ENCODE measurements around the gene PDE9A. TPM values are rescaled to one million over a fixed set of nuclear protein-coding genes. Genes with fewer than 3 reads are reported as not detected.

The PDE9A gene
- total and polyA plus RNA-seq, 2 donors (not counting 3 experiments of a cell fraction or from before 2014, with no cell fraction given): 0.28 to 2.2 TPM

DNA sequence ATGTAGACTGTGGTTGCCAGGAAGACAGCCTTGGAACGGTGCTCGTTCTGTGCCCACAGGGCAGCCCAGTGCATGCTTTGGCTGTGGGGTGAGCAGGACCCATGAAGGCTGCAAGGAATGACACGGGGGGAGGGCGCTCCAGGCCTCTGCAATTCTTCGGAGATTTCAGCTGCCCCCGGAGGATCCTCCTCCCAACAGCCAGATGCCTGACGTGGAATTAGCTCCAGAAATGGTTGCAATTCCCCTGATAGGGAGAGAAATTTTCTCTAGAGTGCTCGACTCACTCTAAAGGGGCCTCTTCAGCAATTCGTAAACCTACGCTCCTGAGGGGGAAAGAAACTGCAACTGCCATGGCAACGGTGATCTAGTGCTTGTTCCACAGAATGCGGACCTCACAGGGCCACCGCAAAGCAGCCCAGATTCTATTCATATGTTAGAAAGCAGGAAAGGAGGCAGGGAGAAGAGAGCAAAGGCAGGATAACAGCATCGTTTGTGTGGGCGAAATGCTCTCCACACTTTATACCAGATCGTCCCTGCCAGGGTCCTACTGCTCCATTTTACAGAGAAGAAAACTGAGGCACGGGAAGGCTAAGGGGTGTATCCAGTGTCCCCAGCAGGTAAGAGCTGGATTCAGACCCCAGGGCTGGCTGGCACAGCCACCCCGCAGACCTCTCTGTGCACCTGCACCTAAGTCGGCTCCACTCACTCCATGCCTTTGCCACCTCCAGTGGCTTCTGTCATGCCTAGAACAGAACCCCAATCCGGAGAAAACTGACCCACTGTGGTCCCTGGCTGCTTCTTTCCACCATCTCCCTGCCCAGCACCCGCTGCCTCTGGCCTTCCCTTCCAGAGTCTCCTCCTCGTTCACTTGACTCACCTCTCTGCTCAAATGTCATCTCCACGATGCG lies 11.9 kb upstream of the PDE9A start:
- H3K27me3 ChIP-seq (ENCODE audit: control insufficient read depth in 2 of 2, insufficient read depth in 2 of 2, low read length in 2 of 2): peaks cover 5 to 8% of the 10 kb centered on the region in 2 experiments
- no peak overlapping the region for H3K27ac ChIP-seq (ENCODE audit: insufficient read depth, low read depth, low read length)
- no peaks in the 10 kb centered on the region for H3K36me3 ChIP-seq (ENCODE audit: control insufficient read depth in 2 of 2, extremely low read depth in 1 of 2, insufficient read depth in 2 of 2, low read length in 2 of 2)
- no peak for FAIRE-seq
- no peaks in the 10 kb centered on the region for H3K4me1 ChIP-seq (ENCODE audit: control insufficient read depth, extremely low read depth, insufficient read depth, low read length)
- no peaks in the 10 kb centered on the region for H3K9me1 ChIP-seq (replicated peaks; ENCODE audit: control insufficient read depth, extremely low read depth, insufficient read depth, low read length)
- H3K9ac ChIP-seq (replicated peaks; ENCODE audit: extremely low read depth, insufficient read depth, low read length): no peak overlapping the region
- DNase-seq (ENCODE audit: low read depth, low spot score): no peak
- POLR2A ChIA-PET: no interaction called here
- dilution Hi-C loops (cut with MboI; ENCODE audit: extremely low pct_ligation_motif_present, low sequenced_read_pairs) (no loop called here), intact Hi-C loops (cut with micrococcal nuclease) (no loop called here)
- no peaks in the 10 kb centered on the region for H3K79me2 ChIP-seq (ENCODE audit: control insufficient read depth, insufficient read depth, low read length)
- CTCF ChIA-PET: interaction anchor here (1.1 kb wide), 1 partner anchor 12 kb away, joined by 3 read pairs; the partner anchor contains the start of gene PDE9A
- H2AFZ ChIP-seq (ENCODE audit: low read depth, low read length): no peak overlapping the region
- no peak for TF ChIP-seq POLR2A (IDR thresholded peaks at IDR 0.05; ENCODE audit: low read depth, low read length)
- TF ChIP-seq, protein P1, sequence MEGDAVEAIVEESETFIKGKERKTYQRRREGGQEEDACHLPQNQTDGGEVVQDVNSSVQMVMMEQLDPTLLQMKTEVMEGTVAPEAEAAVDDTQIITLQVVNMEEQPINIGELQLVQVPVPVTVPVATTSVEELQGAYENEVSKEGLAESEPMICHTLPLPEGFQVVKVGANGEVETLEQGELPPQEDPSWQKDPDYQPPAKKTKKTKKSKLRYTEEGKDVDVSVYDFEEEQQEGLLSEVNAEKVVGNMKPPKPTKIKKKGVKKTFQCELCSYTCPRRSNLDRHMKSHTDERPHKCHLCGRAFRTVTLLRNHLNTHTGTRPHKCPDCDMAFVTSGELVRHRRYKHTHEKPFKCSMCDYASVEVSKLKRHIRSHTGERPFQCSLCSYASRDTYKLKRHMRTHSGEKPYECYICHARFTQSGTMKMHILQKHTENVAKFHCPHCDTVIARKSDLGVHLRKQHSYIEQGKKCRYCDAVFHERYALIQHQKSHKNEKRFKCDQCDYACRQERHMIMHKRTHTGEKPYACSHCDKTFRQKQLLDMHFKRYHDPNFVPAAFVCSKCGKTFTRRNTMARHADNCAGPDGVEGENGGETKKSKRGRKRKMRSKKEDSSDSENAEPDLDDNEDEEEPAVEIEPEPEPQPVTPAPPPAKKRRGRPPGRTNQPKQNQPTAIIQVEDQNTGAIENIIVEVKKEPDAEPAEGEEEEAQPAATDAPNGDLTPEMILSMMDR (IDR thresholded peaks at IDR 0.05; ENCODE audit: extremely low read depth in 1 of 2, insufficient read depth in 1 of 2, low read depth in 1 of 2, low read length in 2 of 2): no peak
- no peak for TF ChIP-seq MYC (IDR thresholded peaks at IDR 0.05; ENCODE audit: low read depth, low read length)
- TF ChIP-seq JUN (IDR thresholded peaks at IDR 0.05; ENCODE audit: borderline replicate concordance, insufficient read depth, insufficient read length, low read depth): no peak
- TF ChIP-seq GATA2 (IDR thresholded peaks at IDR 0.05; ENCODE audit: insufficient read depth, insufficient read length, low read depth, low read length): no peak
- TF ChIP-seq, protein P2, sequence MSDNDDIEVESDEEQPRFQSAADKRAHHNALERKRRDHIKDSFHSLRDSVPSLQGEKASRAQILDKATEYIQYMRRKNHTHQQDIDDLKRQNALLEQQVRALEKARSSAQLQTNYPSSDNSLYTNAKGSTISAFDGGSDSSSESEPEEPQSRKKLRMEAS (IDR thresholded peaks at IDR 0.05; ENCODE audit: insufficient read depth, insufficient read length): no peak
- TF ChIP-seq POLR2AphosphoS5 (IDR thresholded peaks at IDR 0.05; ENCODE audit: insufficient read depth, low read depth, low read length): no peak
- no peak for TF ChIP-seq FOS (IDR thresholded peaks at IDR 0.05; ENCODE audit: borderline replicate concordance, insufficient read depth, low read length)
- no peak for TF ChIP-seq EZH2 (IDR thresholded peaks at IDR 0.05; ENCODE audit: borderline replicate concordance, low read depth, low read length, severe bottlenecking)
- H3K9me3 ChIP-seq (replicated peaks; ENCODE audit: control insufficient read depth, insufficient read depth, low read length): no peaks in the 10 kb centered on the region
- no peaks in the 10 kb centered on the region for H4K20me1 ChIP-seq (replicated peaks; ENCODE audit: control insufficient read depth, extremely low read depth, insufficient read depth, low read length)
- no TSS peak for BruUV-seq (replicated peaks)
- H3K4me3 ChIP-seq (replicated peaks in 1 of 3; ENCODE audit: insufficient read depth in 1 of 3, low read depth in 1 of 3, low read length in 3 of 3): no peak overlapping the region
- H3K4me2 ChIP-seq (ENCODE audit: insufficient read depth, low read length): no peak overlapping the region
